ENCODE measurements around the gene TADA2B. TPM values are rescaled to one million over a fixed set of nuclear protein-coding genes. Genes with fewer than 3 reads are reported as not detected.

The TADA2B gene
- total and polyA plus RNA-seq, 9 of the 15 experiments (the other 6 are each of a cell fraction or from before 2014, with no cell fraction given): 0.55 to 12.2 (median 7.5) TPM

GRCh38 chr4:7034262-7035081, 8.7 kb upstream of the TADA2B start:
- ATAC-seq (no peak), DNase-seq (ENCODE audit: extremely low read depth in 1 of 4, low spot score in 3 of 4) (no peak), FAIRE-seq (no peak)
- Histone ChIP-seq H4K20me1 (replicated peaks; ENCODE audit: control insufficient read depth, insufficient read depth, low read length) (no peaks in the 10 kb centered on the region), H3K36me3 (ENCODE audit: control insufficient read depth, insufficient read depth, low read length) (peaks cover 40% of the 10 kb centered on the region), H3K27ac (ENCODE audit: extremely low read depth, low read depth, low read length) (no peak overlapping the region), H3K9ac (ENCODE audit: insufficient read depth in 1 of 2, low read depth in 2 of 2, low read length in 2 of 2) (peak overlapping the region in 1 of 2 experiments; percentile 55; a peak in 1 of 4 replicates), H2AFZ (ENCODE audit: low read depth, low read length) (no peak overlapping the region), H3K9me3 (replicated peaks; ENCODE audit: control insufficient read depth, insufficient read depth, low read depth, low read length) (no peaks in the 10 kb centered on the region), H3K4me1 (replicated peaks in 1 of 2; ENCODE audit: control insufficient read depth in 2 of 2, insufficient read depth in 2 of 2, low read length in 2 of 2) (peaks cover 16 to 35% of the 10 kb centered on the region in 2 experiments), H3K27me3 (ENCODE audit: control insufficient read depth in 2 of 2, insufficient read depth in 2 of 2, low read length in 2 of 2) (no peaks in the 10 kb centered on the region), H3K79me2 (ENCODE audit: control insufficient read depth, insufficient read depth, low read length) (no peaks in the 10 kb centered on the region), H3K4me3 (no peak overlapping the region), H3K9me1 (ENCODE audit: control insufficient read depth, insufficient read depth, low read length) (peaks cover 3% of the 10 kb centered on the region), H3K4me2 (ENCODE audit: insufficient read depth, low read length) (no peak overlapping the region)
- ChIA-PET POLR2A (no interaction called here), CTCF (ENCODE audit: low intra/inter-chr PET ratio) (no interaction called here)
- WGBS (ENCODE audit: insufficient coverage, low coverage, missing lambda C conversion rate): 83% methylated on average over 20 of the region's 20 CpGs
- intact Hi-C loops (cut with micrococcal nuclease) (no loop called here), in situ Hi-C loops (cut with MboI) (no loop called here)
- no TSS peak for BruUV-seq (replicated peaks)
- TF ChIP-seq ILF3 (IDR thresholded peaks at IDR 0.05; ENCODE audit: borderline replicate concordance) (no peak), ZFP1 (CRISPR knock-in tag; IDR thresholded peaks at IDR 0.05) (no peak), TFAP4 (CRISPR knock-in tag; IDR thresholded peaks at IDR 0.05; ENCODE audit: borderline replicate concordance) (0 out of 2 replicates have a peak, but pooled peaks have one; percentile 3), ZNF384 (IDR thresholded peaks at IDR 0.05; ENCODE audit: low read depth, low read length) (no peak), SAFB (IDR thresholded peaks at IDR 0.05; ENCODE audit: borderline replicate concordance, low read depth, low read length) (no peak), ZNF589 (CRISPR knock-in tag; IDR thresholded peaks at IDR 0.05; ENCODE audit: low read depth) (no peak), HMG20A (CRISPR knock-in tag; conservative IDR thresholded peaks at IDR 0.05) (no peak), ZBTB8A (IDR thresholded peaks at IDR 0.05; ENCODE audit: partially characterized antibody) (no peak), CHAMP1 (IDR thresholded peaks at IDR 0.05) (no peak), ZBTB2 (IDR thresholded peaks at IDR 0.05) (no peak), YY1 (IDR thresholded peaks at IDR 0.05; ENCODE audit: borderline replicate concordance in 1 of 3, control insufficient read depth in 1 of 3, extremely low read depth in 1 of 3, insufficient read depth in 3 of 3, insufficient read length in 1 of 3, insufficient replicate concordance in 2 of 3, low read depth in 1 of 3, low read length in 2 of 3) (no peak), TFE3 (CRISPR knock-in tag; IDR thresholded peaks at IDR 0.05) (no peak), POLR2G (IDR thresholded peaks at IDR 0.05; ENCODE audit: low read depth, low read length) (peak; percentile 55; the same call in 1 of the 2 replicates), EP300 (IDR thresholded peaks at IDR 0.05; ENCODE audit: low read length) (no peak)

Measured in K562 (cell line).